Kidney (tissue), 14 donors: ENCODE measurements around the gene LGMN. TPM values are rescaled to one million over a fixed set of nuclear protein-coding genes. Genes with fewer than 3 reads are reported as not detected.

ENCODE experiments used
- DNase-seq, 5 donors: peaks; one replicate each; pipeline ENCODE4 v3.0.0-alpha.2; 2013 to 2020
- FAIRE-seq: peaks from 2 replicates; lab custom pipeline; 2012; peaks lifted over from hg19 to GRCh38; lab: Jason Lieb, UNC
- H3K27ac ChIP-seq, 2 donors: one replicate each; pipeline ENCODE4 v1.7.0; 2013; ENCODE audit warnings: low read depth in 2 of 2, low read length in 2 of 2, inconsistent platforms in 1 of 2
- H3K27me3 ChIP-seq: one replicate; pipeline ENCODE4 v1.7.1; 2013; ENCODE audit warnings: low read length, inconsistent platforms; ENCODE audit not compliant: control insufficient read depth, insufficient read depth
- H3K36me3 ChIP-seq, 3 donors: one replicate each; pipeline versions ENCODE4 v1.7.0 to v1.7.1; 2013; ENCODE audit warnings: low read length in 3 of 3, control low read depth in 1 of 3, inconsistent platforms in 1 of 3; ENCODE audit not compliant: insufficient read depth in 3 of 3, control insufficient read depth in 2 of 3
- H3K4me1 ChIP-seq, 3 donors: one replicate each; pipeline versions ENCODE4 v1.7.0 to v1.7.1; 2013; ENCODE audit warnings: low read length in 3 of 3, inconsistent platforms in 1 of 3, low read depth in 1 of 3; ENCODE audit not compliant: control insufficient read depth in 2 of 3, insufficient read depth in 2 of 3
- H3K4me3 ChIP-seq, 3 donors: one replicate each; pipeline versions ENCODE4 v1.7.0 to v1.8.1; 2013; ENCODE audit warnings: low read length in 3 of 3, control low read depth in 1 of 3, inconsistent platforms in 1 of 3
- H3K9ac ChIP-seq, 3 donors: one replicate each; pipeline versions ENCODE4 v1.7.0 to v1.7.1; 2013; ENCODE audit warnings: low read length in 3 of 3, control low read depth in 1 of 3, inconsistent platforms in 1 of 3
- H3K9me3 ChIP-seq, 3 donors: one replicate each; pipeline versions ENCODE4 v1.7.0 to v1.7.1; 2013; ENCODE audit warnings: low read length in 3 of 3, control low read depth in 1 of 3, inconsistent platforms in 1 of 3; ENCODE audit not compliant: control insufficient read depth in 2 of 3, insufficient read depth in 1 of 3
- intact Hi-C: fragments of 100-400 bp; cut with DNase I; formaldehyde crosslinking; loops from one replicate; pipeline ENCODE4 v1.11.1; 2022
- polyA plus RNA-seq: library from polyadenylated mRNA; stranded (reverse); fragments of 350-450 nt; fragmentation: Illumina TruSeq; extraction: RNeasy Lipid Tissue Mini Kit (QIAGEN cat#74804); gene quantifications from one replicate; pipeline ENCODE4 v1.2.3, GENCODE V29; 2014; ENCODE audit warnings: low read depth, low replicate concordance; ENCODE audit not compliant: insufficient read depth
- total RNA-seq: library from RNA; stranded (reverse); fragmentation: NEBNext Ultra II Directional; extraction: Animal tissue kit (Norgen Biotek cat#: 25700); gene quantifications from one replicate; pipeline ENCODE4 v1.2.1, GENCODE V29; 2021
- TF ChIP-seq, protein P1 (sequence below): IDR thresholded peaks from 3 replicates; pipeline ENCODE4 v1.5.1; 2012; ENCODE audit warnings: mild to moderate bottlenecking, moderate library complexity, borderline replicate concordance; ENCODE audit not compliant: insufficient read depth; ENCODE audit errors: extremely low read depth
- donor health status: control.
- donor health status: control.
- donor health status: control.
- donor health status: control.
- donor health status: control.
- donor health status: DM: yes; HTN: yes; CAD: no.
- donor health status: Normal renal cell carcinoma (clear cell type).

The LGMN gene
- total and polyA plus RNA-seq, 2 donors from 2014 or later: 66.3 to 200 TPM

GRCh38 chr14:92659765-92660561 is 88.5 kb downstream of the LGMN start:
- Histone ChIP-seq H3K4me1 (peaks cover 0 to 6% (median 0%) of the 10 kb centered on the region in 3 donors), H3K27ac (peak overlapping the region in 1 of 2 donors; percentile 36), H3K27me3 (no peaks in the 10 kb centered on the region), H3K9ac (no peak overlapping the region), H3K36me3 (no peaks in the 10 kb centered on the region), H3K4me3 (no peak overlapping the region), H3K9me3 (no peaks in the 10 kb centered on the region)
- intact Hi-C loops: no loop called here
- peak in 1 of 5 donors; percentile 51 for DNase-seq
- FAIRE-seq: no peak
- TF ChIP-seq, protein P1, sequence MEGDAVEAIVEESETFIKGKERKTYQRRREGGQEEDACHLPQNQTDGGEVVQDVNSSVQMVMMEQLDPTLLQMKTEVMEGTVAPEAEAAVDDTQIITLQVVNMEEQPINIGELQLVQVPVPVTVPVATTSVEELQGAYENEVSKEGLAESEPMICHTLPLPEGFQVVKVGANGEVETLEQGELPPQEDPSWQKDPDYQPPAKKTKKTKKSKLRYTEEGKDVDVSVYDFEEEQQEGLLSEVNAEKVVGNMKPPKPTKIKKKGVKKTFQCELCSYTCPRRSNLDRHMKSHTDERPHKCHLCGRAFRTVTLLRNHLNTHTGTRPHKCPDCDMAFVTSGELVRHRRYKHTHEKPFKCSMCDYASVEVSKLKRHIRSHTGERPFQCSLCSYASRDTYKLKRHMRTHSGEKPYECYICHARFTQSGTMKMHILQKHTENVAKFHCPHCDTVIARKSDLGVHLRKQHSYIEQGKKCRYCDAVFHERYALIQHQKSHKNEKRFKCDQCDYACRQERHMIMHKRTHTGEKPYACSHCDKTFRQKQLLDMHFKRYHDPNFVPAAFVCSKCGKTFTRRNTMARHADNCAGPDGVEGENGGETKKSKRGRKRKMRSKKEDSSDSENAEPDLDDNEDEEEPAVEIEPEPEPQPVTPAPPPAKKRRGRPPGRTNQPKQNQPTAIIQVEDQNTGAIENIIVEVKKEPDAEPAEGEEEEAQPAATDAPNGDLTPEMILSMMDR: no peak

DNA sequence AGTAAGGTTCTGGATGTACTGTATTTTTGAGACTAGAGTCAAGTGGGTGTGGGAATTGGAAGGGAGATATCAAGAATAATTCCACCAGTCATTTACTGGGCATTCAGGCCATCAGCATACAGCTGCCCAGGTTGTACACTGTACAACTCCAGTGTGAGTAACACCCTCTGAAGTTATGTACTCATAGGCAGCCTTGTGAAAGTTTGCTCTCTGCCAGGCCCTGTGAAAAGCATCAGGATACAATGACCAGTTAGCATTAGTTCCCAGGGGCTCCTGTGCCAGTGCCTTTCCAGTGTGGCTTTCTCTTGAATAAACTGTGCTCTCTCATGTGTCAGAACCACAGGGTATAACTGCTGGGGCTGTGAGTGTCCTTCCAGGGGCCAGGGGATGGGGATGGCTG is 89.7 kb downstream of the LGMN start:
- TF ChIP-seq, protein P1: no peak
- DNase-seq (no peak), FAIRE-seq (no peak)
- Histone ChIP-seq H3K27ac (no peak overlapping the region), H3K36me3 (no peaks in the 10 kb centered on the region), H3K27me3 (no peaks in the 10 kb centered on the region), H3K4me1 (peaks cover 0 to 6% (median 0%) of the 10 kb centered on the region in 3 donors), H3K4me3 (no peak overlapping the region), H3K9ac (no peak overlapping the region), H3K9me3 (no peaks in the 10 kb centered on the region)
- intact Hi-C loops: no loop called here

DNA sequence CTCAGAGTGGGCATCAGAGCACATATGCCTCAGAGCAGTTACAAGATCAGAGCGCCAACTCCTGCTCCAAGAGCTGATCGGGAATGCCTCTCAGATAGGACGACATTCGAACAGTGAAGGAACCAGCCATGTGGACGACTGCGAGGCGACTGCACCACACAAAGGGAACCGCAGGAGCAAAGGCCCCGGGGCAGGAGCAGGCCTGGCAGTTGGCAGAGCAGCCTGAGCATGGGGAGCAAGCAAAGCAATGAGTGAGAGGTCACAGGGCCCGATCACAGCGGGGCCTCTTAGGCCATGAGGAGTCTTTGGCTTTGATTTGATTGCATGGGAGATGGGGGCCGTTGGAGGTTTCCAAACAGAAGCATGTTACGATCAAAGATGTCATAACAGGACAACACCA is 90.3 kb downstream of the LGMN start:
- H3K9ac ChIP-seq: no peak overlapping the region
- no peaks in the 10 kb centered on the region for H3K9me3 ChIP-seq
- H3K4me3 ChIP-seq: no peak overlapping the region
- FAIRE-seq: no peak
- no peaks in the 10 kb centered on the region for H3K36me3 ChIP-seq
- intact Hi-C loops: no loop called here
- no peak overlapping the region for H3K27ac ChIP-seq
- no peaks in the 10 kb centered on the region for H3K27me3 ChIP-seq
- TF ChIP-seq, protein P1: no peak
- H3K4me1 ChIP-seq: peaks cover 0 to 6% (median 0%) of the 10 kb centered on the region in 3 donors
- no peak for DNase-seq
